ENCODE measurements around the gene DSCAML1. TPM values are rescaled to one million over a fixed set of nuclear protein-coding genes. Genes with fewer than 3 reads are reported as not detected.

DSCAML1 gene
- total RNA-seq, 1 donor from 2014 or later, result 1.3 TPM

DNA sequence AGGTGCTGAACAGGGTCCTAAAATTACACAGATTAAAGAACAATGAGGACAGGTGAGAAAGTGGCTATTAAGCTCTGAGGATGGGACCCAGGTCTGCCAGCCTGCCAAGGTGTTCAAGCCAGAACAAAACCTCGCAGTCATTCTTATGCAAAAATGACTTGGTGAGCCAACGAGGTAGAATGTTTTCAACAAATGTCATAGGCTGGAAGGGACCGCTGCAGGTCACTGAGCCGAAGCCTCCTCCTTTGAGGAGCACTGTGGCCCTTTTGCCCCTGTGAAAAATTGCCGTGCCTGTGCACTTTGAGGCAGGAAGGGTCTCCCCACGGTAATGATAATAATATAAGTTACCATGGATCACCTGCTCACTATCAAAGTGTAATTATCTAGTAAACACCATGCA, 216.2 kb downstream of the DSCAML1 start:
- Histone ChIP-seq H3K36me3 (no peaks in the 10 kb centered on the region), H3K4me3 (no peak overlapping the region), H3K9me3 (no peaks in the 10 kb centered on the region), H3K27me3 (no peaks in the 10 kb centered on the region), H3K27ac (no peak overlapping the region), H3K4me1 (no peaks in the 10 kb centered on the region)
- ATAC-seq, result no peak
- DNase-seq, result no peak
- TF ChIP-seq, protein P1, sequence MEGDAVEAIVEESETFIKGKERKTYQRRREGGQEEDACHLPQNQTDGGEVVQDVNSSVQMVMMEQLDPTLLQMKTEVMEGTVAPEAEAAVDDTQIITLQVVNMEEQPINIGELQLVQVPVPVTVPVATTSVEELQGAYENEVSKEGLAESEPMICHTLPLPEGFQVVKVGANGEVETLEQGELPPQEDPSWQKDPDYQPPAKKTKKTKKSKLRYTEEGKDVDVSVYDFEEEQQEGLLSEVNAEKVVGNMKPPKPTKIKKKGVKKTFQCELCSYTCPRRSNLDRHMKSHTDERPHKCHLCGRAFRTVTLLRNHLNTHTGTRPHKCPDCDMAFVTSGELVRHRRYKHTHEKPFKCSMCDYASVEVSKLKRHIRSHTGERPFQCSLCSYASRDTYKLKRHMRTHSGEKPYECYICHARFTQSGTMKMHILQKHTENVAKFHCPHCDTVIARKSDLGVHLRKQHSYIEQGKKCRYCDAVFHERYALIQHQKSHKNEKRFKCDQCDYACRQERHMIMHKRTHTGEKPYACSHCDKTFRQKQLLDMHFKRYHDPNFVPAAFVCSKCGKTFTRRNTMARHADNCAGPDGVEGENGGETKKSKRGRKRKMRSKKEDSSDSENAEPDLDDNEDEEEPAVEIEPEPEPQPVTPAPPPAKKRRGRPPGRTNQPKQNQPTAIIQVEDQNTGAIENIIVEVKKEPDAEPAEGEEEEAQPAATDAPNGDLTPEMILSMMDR (IDR thresholded peaks at IDR 0.05), result no peak
- intact Hi-C loops (cut with DNase I), result no loop called here

DNA sequence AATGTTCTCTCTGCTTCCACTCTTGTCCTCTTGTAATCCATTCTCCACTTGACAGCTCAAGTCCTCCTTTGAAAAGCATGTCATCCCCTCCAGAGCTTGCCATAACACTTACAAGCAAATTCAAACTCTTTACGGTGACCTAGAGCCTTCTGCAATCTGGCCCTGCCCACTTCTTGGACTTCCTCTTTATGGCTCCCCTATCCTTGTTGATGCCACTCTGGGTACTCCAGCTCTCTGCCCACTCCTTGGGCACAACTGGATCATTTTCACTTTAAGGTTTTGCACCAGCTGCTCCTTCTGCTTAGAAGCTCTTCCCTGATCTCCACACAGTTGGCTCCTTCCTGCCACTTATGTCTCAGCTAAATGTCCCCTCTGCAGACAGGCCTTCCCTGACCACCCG, 217.9 kb downstream of the DSCAML1 start:
- no peaks in the 10 kb centered on the region for H3K4me1 ChIP-seq
- no peaks in the 10 kb centered on the region for H3K9me3 ChIP-seq
- TF ChIP-seq, protein P1 (IDR thresholded peaks at IDR 0.05), result no peak
- H3K4me3 ChIP-seq, result no peak overlapping the region
- no peak overlapping the region for H3K27ac ChIP-seq
- ATAC-seq (peak; percentile 65), DNase-seq (no peak)
- intact Hi-C loops (cut with DNase I), result no loop called here
- no peaks in the 10 kb centered on the region for H3K27me3 ChIP-seq
- no peaks in the 10 kb centered on the region for H3K36me3 ChIP-seq

DNA sequence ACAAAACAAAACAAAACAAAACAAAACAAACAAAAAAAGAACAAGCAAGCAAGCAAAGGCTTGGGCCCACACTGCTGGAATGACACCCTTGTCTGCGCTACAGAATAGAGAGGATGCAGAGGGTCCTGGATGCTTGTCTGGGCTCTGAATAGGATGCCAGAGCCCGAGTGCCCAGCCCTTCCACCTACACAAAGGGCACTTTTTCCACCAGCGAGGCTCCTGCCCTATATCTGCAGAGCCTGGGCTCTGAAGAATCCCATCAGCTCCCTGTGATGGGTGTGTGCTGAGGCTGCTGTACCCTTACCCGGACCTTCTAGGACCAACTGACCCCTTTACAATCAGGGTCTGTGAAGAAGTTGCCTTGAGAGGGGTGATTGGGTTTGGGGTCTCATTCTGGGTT, 221.2 kb downstream of the DSCAML1 start:
- TF ChIP-seq, protein P1 (IDR thresholded peaks at IDR 0.05), result no peak
- DNase-seq (peak; percentile 10), ATAC-seq (no peak)
- H3K27me3 ChIP-seq, result no peaks in the 10 kb centered on the region
- no peaks in the 10 kb centered on the region for H3K4me1 ChIP-seq
- intact Hi-C loops (cut with DNase I), result no loop called here
- H3K4me3 ChIP-seq, result no peak overlapping the region
- no peak overlapping the region for H3K27ac ChIP-seq
- H3K36me3 ChIP-seq, result no peaks in the 10 kb centered on the region
- H3K9me3 ChIP-seq, result no peaks in the 10 kb centered on the region

DNA sequence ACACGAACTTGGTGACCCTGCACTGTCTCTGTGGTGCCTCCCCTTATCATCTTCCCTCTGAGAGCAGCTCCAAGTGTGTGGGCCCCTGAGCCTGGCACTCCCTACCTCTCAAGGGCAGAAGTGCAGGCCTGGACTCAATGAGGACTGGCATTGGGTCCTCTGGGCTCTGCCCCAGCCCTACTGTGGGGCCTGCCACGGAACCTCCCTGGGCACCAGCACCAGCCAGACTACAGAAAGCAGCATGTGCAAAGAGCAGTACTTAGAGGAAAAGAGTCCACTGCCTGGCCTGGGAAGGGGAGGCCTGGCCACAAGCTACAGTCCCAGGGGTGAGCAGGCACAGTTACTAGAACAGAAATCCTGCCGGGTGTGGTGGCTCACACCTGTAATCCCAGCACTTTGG, 222.5 kb downstream of the DSCAML1 start:
- H3K27me3 ChIP-seq, result no peaks in the 10 kb centered on the region
- TF ChIP-seq, protein P1 (IDR thresholded peaks at IDR 0.05), result no peak
- H3K27ac ChIP-seq, result no peak overlapping the region
- H3K4me3 ChIP-seq, result no peak overlapping the region
- H3K4me1 ChIP-seq, result no peaks in the 10 kb centered on the region
- peak; percentile 42 for DNase-seq
- H3K9me3 ChIP-seq, result no peaks in the 10 kb centered on the region
- intact Hi-C loops (cut with DNase I), result no loop called here
- no peaks in the 10 kb centered on the region for H3K36me3 ChIP-seq
- no peak for ATAC-seq

DNA sequence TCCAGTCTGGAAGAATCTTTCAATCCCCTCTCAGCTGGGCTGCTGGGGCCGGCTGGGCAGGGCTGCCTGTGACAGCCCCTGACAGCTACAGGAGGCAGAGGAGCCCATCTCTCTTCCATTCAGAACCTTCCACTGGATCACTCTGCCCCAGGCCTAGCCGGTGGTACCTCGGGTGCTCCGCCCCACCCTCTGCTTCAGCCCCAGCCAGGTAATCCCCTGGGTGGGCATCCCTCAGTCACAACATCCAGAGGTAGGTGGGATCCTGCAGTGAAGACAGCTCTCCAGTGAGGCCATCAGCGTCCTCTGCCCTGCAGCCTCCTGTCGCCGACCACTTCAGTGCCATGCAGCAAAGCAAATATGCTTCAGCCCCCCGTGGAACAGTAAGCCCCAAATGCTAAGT, 223.7 kb downstream of the DSCAML1 start:
- Histone ChIP-seq H3K36me3 (no peaks in the 10 kb centered on the region), H3K27me3 (no peaks in the 10 kb centered on the region), H3K27ac (no peak overlapping the region), H3K4me1 (no peaks in the 10 kb centered on the region), H3K9me3 (no peaks in the 10 kb centered on the region), H3K4me3 (no peak overlapping the region)
- intact Hi-C loops (cut with DNase I), result no loop called here
- no peak for ATAC-seq
- peak; percentile 52 for DNase-seq
- TF ChIP-seq, protein P1 (IDR thresholded peaks at IDR 0.05), result no peak

DNA sequence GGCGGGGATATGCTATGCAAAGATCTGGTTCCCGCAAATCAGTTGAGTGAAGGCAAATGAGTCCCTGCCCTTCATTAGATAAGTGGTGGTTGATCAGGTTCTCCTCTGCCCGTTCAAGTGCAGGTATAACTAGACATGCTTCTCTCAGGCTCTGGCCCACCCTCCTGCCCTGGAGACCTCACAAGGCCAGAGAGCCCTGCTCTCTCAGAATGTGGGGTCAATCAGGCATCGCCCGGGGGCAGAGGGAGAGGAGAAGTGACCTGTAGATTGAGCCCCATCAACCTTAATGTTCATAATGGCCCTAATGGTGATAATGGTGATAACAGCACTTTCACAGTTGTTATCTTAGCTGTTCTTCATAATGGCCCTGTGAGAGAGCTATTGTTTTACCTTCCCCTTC, 224.3 kb downstream of the DSCAML1 start:
- Histone ChIP-seq H3K27me3 (no peaks in the 10 kb centered on the region), H3K36me3 (no peaks in the 10 kb centered on the region), H3K27ac (no peak overlapping the region), H3K9me3 (no peaks in the 10 kb centered on the region), H3K4me1 (no peaks in the 10 kb centered on the region), H3K4me3 (no peak overlapping the region)
- DNase-seq (peak; percentile 17), ATAC-seq (no peak)
- intact Hi-C loops (cut with DNase I), result no loop called here
- TF ChIP-seq, protein P1 (IDR thresholded peaks at IDR 0.05), result no peak
